Measurements from ENCODE around the gene STK33.

Gene STK33

DNA sequence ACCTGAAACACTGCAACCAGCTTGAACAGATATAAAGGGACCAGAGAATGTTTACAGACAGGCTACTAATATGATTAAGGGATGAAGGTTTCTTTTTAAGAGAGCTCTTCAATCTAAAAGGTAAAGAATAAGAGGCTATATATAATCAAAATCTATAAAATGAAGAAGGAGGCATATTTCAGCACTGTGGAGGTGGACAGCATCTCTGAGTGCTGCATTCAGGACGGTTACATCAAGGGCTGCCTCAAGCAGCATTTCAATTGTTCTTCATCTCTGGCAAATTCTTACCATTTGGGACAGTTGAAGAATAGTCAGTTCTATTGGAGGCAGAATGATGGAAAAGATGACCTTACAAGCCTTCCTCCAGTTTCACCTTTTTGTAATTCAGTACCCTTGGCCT, 190.7 kb downstream of the STK33 start:
- Histone ChIP-seq H3K4me1 (ENCODE audit: control extremely low read depth in 1 of 4, control insufficient read depth in 4 of 4, insufficient read depth in 4 of 4, low read length in 3 of 4) (no peaks in the 10 kb centered on the region), H3K4me3 (ENCODE audit: control insufficient read depth in 1 of 7, extremely low read depth in 1 of 7, insufficient read depth in 4 of 7, low read depth in 2 of 7, low read length in 6 of 7) (no peak overlapping the region), H3K9me3 (ENCODE audit: control extremely low read depth in 1 of 5, control insufficient read depth in 4 of 5, insufficient read depth in 2 of 5, low read depth in 1 of 5, low read length in 4 of 5) (peaks cover 0 to 3% (median 0%) of the 10 kb centered on the region in 5 experiments), H3K27ac (ENCODE audit: insufficient read depth in 1 of 2, low read depth in 1 of 2, low read length in 2 of 2, poor library complexity in 1 of 2, severe bottlenecking in 2 of 2) (no peak overlapping the region), H3K36me3 (ENCODE audit: control insufficient read depth in 4 of 4, insufficient read depth in 4 of 4, low read length in 3 of 4) (no peaks in the 10 kb centered on the region), H3K27me3 (replicated peaks in 2 of 5; ENCODE audit: control insufficient read depth in 4 of 5, insufficient read depth in 5 of 5, low read length in 4 of 5) (no peaks in the 10 kb centered on the region)
- DNase-seq: peak in 2 of 3 donors; percentile 8 to 25
- ChIA-PET CTCF (interaction anchor here (1.0 to 1.4 kb wide), 3 partner anchors 9 to 15 kb away, joined by 3 to 4 read pairs (median 3); no protein-coding TSS in a partner anchor), POLR2A (no interaction called here)
- 100% methylated on average over 1 of the region's 1 CpG for WGBS (ENCODE audit: insufficient coverage)

DNA sequence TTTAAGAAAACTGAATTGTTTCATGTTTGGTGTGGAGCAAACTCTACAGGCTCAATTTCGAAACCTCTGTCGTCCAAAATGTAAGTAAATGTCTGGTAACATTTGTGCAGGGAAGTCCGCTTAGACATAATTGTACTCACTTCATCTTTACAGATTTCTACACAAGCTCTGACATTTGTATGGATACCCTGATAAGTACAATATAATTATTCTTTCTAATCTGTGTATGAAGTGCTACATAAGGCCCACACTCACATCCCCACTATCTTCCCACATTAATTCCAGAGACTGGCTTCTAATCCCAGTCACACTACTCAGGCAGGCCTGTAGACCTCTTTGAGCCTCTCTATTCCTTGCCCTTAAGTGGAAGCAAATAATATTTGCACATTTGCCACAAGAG, 201.1 kb downstream of the STK33 start:
- H3K9me3 ChIP-seq (ENCODE audit: control extremely low read depth in 1 of 5, control insufficient read depth in 4 of 5, insufficient read depth in 2 of 5, low read depth in 1 of 5, low read length in 4 of 5): peaks cover 0 to 3% (median 0%) of the 10 kb centered on the region in 5 experiments
- no CpG with 5 or more reads among the region's 3 CpGs for WGBS (ENCODE audit: insufficient coverage)
- CTCF ChIA-PET: no interaction called here

DNA sequence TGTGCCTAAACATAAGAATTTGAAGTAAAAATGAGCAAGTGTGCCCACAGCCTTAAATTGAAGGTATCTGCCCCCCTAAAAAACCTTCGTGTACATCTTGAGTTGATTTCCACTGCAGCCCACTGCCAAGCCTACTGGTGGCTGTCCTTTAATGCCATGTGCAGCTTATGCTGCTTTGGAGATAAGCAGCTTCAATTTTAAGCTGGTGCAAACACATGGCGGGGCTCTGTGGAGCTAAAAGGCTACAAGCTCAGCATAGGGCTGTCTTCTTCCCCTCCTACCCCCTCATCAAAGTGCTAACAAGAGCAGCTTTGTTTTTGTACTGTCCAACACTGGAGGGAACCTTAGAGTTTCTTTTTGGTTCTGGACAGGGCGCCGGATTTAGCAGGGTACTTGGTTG, 201.9 kb downstream of the STK33 start:
- WGBS (ENCODE audit: insufficient coverage): 97% methylated on average over 4 of the region's 4 CpGs
- H3K4me1 ChIP-seq (ENCODE audit: control extremely low read depth in 1 of 4, control insufficient read depth in 4 of 4, insufficient read depth in 4 of 4, low read length in 3 of 4): peaks cover 0 to 14% (median 4%) of the 10 kb centered on the region in 4 experiments
- no peak overlapping the region for H3K4me3 ChIP-seq (ENCODE audit: control insufficient read depth in 1 of 7, extremely low read depth in 1 of 7, insufficient read depth in 4 of 7, low read depth in 2 of 7, low read length in 6 of 7)
- H3K27me3 ChIP-seq (replicated peaks in 2 of 5; ENCODE audit: control insufficient read depth in 4 of 5, insufficient read depth in 5 of 5, low read length in 4 of 5): no peaks in the 10 kb centered on the region
- DNase-seq: no peak
- peaks cover 0 to 3% (median 0%) of the 10 kb centered on the region in 5 experiments for H3K9me3 ChIP-seq (ENCODE audit: control extremely low read depth in 1 of 5, control insufficient read depth in 4 of 5, insufficient read depth in 2 of 5, low read depth in 1 of 5, low read length in 4 of 5)
- no peak overlapping the region for H3K27ac ChIP-seq (ENCODE audit: insufficient read depth in 1 of 2, low read depth in 1 of 2, low read length in 2 of 2, poor library complexity in 1 of 2, severe bottlenecking in 2 of 2)
- H3K36me3 ChIP-seq (ENCODE audit: control insufficient read depth in 4 of 4, insufficient read depth in 4 of 4, low read length in 3 of 4): peaks cover 0 to 5% (median 0%) of the 10 kb centered on the region in 4 experiments
- CTCF ChIA-PET: no interaction called here
- POLR2A ChIA-PET: interaction anchor here (0.7 kb wide), 1 partner anchor 1756 kb away, joined by 3 read pairs; no protein-coding TSS in a partner anchor

More for the DNA sequence above, 201.1 kb downstream of the STK33 start:
- peaks cover 0 to 14% (median 4%) of the 10 kb centered on the region in 4 experiments for H3K4me1 ChIP-seq (ENCODE audit: control extremely low read depth in 1 of 4, control insufficient read depth in 4 of 4, insufficient read depth in 4 of 4, low read length in 3 of 4)
- H3K4me3 ChIP-seq (ENCODE audit: control insufficient read depth in 1 of 7, extremely low read depth in 1 of 7, insufficient read depth in 4 of 7, low read depth in 2 of 7, low read length in 6 of 7): no peak overlapping the region
- no peaks in the 10 kb centered on the region for H3K27me3 ChIP-seq (replicated peaks in 2 of 5; ENCODE audit: control insufficient read depth in 4 of 5, insufficient read depth in 5 of 5, low read length in 4 of 5)
- no peak overlapping the region for H3K27ac ChIP-seq (ENCODE audit: insufficient read depth in 1 of 2, low read depth in 1 of 2, low read length in 2 of 2, poor library complexity in 1 of 2, severe bottlenecking in 2 of 2)
- DNase-seq: no peak
- peaks cover 0 to 5% (median 0%) of the 10 kb centered on the region in 4 experiments for H3K36me3 ChIP-seq (ENCODE audit: control insufficient read depth in 4 of 4, insufficient read depth in 4 of 4, low read length in 3 of 4)
- POLR2A ChIA-PET: no interaction called here

DNA sequence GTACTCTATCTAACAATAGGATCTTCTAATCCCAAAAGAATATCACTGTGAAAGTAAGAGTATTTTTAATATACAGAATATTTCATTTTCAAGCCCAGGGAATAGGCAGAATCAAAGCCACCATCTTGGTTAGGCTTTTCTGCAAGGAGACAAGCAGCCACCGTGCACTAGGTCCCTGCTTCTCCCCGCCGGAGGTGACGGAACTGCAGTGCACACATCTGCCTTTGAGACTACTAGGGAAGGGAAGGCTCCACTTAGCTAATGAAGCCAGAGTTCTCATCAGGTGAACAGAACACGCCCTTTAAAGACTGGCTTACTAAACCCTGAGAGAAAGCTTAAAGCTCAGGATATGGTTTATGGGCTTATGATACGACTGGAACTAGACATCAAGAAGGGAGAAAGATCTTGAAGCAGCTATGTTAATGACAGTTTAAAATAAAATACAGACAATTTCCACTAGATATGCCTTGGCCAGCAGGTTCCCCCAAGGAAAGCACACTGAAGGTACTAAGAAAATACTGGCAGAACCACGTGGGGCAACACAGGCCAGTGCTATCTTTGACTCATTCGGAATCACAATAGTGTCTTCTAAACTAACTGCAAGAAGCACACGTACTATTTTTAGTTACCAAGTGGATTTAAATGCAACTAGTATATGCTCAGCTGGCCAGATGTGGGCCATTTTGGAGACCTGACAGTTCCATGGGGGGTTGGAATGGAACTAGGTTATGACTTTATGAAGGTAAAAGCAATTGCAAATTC, 203.0 kb downstream of the STK33 start:
- Histone ChIP-seq H3K4me1 (ENCODE audit: control extremely low read depth in 1 of 4, control insufficient read depth in 4 of 4, insufficient read depth in 4 of 4, low read length in 3 of 4) (peaks cover 0 to 14% (median 4%) of the 10 kb centered on the region in 4 experiments), H3K36me3 (ENCODE audit: control insufficient read depth in 4 of 4, insufficient read depth in 4 of 4, low read length in 3 of 4) (peaks cover 0 to under 1% (median 0%) of the 10 kb centered on the region in 4 experiments), H3K9me3 (ENCODE audit: control extremely low read depth in 1 of 5, control insufficient read depth in 4 of 5, insufficient read depth in 2 of 5, low read depth in 1 of 5, low read length in 4 of 5) (peaks cover 0 to 3% (median 0%) of the 10 kb centered on the region in 5 experiments), H3K27me3 (replicated peaks in 2 of 5; ENCODE audit: control insufficient read depth in 4 of 5, insufficient read depth in 5 of 5, low read length in 4 of 5) (no peaks in the 10 kb centered on the region), H3K27ac (ENCODE audit: insufficient read depth in 1 of 2, low read depth in 1 of 2, low read length in 2 of 2, poor library complexity in 1 of 2, severe bottlenecking in 2 of 2) (no peak overlapping the region), H3K4me3 (ENCODE audit: control insufficient read depth in 1 of 7, extremely low read depth in 1 of 7, insufficient read depth in 4 of 7, low read depth in 2 of 7, low read length in 6 of 7) (no peak overlapping the region)
- CTCF ChIA-PET: no interaction called here
- POLR2A ChIA-PET: no interaction called here
- no peak for DNase-seq
- over 99% methylated on average over 7 of the region's 9 CpGs for WGBS (ENCODE audit: insufficient coverage)

DNA sequence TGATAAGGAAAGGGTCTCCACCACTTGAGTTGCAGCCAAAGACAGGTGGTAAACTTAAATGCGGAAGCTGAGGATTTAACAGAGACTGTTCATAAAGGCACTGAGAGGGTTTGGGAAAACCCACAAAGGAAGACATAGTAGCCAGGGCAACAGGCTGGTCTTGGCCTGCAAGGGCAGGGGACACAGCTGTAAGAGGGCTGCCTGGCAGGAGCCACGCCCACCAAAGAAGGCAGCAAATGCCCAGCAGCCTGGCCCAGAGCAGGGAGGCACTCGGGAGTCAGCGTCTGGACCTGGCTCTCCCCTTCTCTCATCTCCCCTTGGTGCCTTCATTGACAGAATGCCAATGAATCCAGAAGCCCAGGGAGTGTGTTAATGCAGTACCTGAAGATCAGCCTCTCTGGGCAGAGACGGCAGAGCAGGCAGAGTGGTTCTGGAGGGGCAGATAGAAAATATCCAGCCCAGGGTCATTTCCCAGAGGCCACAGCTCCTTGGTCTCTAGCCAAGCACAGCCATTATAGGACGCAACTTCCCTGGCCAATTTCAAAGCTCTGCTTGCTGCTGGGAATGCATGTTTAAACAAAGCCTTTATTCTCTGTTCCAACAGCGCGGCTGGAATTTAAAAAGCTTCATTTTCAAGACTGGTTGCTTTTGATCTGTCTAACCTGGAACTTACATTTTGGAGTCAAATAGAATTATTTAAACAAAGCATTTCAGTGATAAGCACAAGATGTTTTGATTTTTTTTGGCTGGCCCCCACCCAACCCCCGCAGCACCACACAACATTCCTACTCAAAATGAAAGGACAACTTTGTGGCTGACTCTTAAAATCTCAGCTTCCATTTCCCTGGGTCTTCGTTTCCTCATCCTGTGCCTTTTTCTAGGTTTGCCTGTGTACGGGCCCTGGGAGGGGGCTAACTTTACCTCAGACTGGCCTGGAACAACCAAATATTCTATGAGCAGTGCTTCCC, 204.7 kb downstream of the STK33 start:
- POLR2A ChIA-PET: no interaction called here
- WGBS (ENCODE audit: insufficient coverage): 83% methylated on average over 8 of the region's 11 CpGs
- Histone ChIP-seq H3K4me1 (ENCODE audit: control extremely low read depth in 1 of 4, control insufficient read depth in 4 of 4, insufficient read depth in 4 of 4, low read length in 3 of 4) (peaks cover 0 to 14% (median 4%) of the 10 kb centered on the region in 4 experiments), H3K36me3 (ENCODE audit: control insufficient read depth in 4 of 4, insufficient read depth in 4 of 4, low read length in 3 of 4) (no peaks in the 10 kb centered on the region), H3K27me3 (replicated peaks in 2 of 5; ENCODE audit: control insufficient read depth in 4 of 5, insufficient read depth in 5 of 5, low read length in 4 of 5) (no peaks in the 10 kb centered on the region), H3K27ac (ENCODE audit: insufficient read depth in 1 of 2, low read depth in 1 of 2, low read length in 2 of 2, poor library complexity in 1 of 2, severe bottlenecking in 2 of 2) (no peak overlapping the region), H3K9me3 (ENCODE audit: control extremely low read depth in 1 of 5, control insufficient read depth in 4 of 5, insufficient read depth in 2 of 5, low read depth in 1 of 5, low read length in 4 of 5) (no peaks in the 10 kb centered on the region), H3K4me3 (ENCODE audit: control insufficient read depth in 1 of 7, extremely low read depth in 1 of 7, insufficient read depth in 4 of 7, low read depth in 2 of 7, low read length in 6 of 7) (peak overlapping the region in 1 of 7 experiments; percentile 14)
- DNase-seq: peak; percentile 1 to 64 (median 56)
- CTCF ChIA-PET: interaction anchor here (1.2 kb wide), 1 partner anchor 27 kb away, joined by 3 read pairs; no protein-coding TSS in a partner anchor

DNA sequence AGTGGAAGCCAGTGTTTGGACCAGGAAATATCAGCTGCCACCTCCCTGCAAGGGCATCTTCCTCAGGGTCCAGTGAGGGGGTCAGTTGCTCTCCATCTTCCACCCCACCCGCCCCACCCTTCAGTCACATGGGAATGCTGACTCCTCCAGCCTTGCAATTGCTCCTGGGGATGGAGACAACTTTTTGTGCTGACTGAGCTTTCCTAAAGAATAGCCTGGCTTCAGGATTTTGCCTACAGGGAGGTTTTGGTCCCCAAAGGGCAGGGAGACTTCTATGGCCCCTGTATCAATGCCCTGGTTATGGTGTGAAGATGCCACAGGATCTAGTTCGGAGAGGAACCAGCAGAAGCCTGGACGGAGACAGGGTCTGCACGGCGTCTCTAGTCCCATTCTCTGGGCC, 206.3 kb downstream of the STK33 start:
- H3K27ac ChIP-seq (ENCODE audit: insufficient read depth in 1 of 2, low read depth in 1 of 2, low read length in 2 of 2, poor library complexity in 1 of 2, severe bottlenecking in 2 of 2): no peak overlapping the region
- no peaks in the 10 kb centered on the region for H3K27me3 ChIP-seq (replicated peaks in 2 of 5; ENCODE audit: control insufficient read depth in 4 of 5, insufficient read depth in 5 of 5, low read length in 4 of 5)
- DNase-seq: no peak
- ChIA-PET POLR2A (interaction anchor here (0.6 kb wide), 1 partner anchor 225 kb away, joined by 7 read pairs; no protein-coding TSS in a partner anchor), CTCF (no interaction called here)
- no peaks in the 10 kb centered on the region for H3K9me3 ChIP-seq (ENCODE audit: control extremely low read depth in 1 of 5, control insufficient read depth in 4 of 5, insufficient read depth in 2 of 5, low read depth in 1 of 5, low read length in 4 of 5)
- no peak overlapping the region for H3K4me3 ChIP-seq (ENCODE audit: control insufficient read depth in 1 of 7, extremely low read depth in 1 of 7, insufficient read depth in 4 of 7, low read depth in 2 of 7, low read length in 6 of 7)
- no peaks in the 10 kb centered on the region for H3K36me3 ChIP-seq (ENCODE audit: control insufficient read depth in 4 of 4, insufficient read depth in 4 of 4, low read length in 3 of 4)
- peaks cover 0 to 14% (median 5%) of the 10 kb centered on the region in 4 experiments for H3K4me1 ChIP-seq (ENCODE audit: control extremely low read depth in 1 of 4, control insufficient read depth in 4 of 4, insufficient read depth in 4 of 4, low read length in 3 of 4)
- 96% methylated on average over 4 of the region's 5 CpGs for WGBS (ENCODE audit: insufficient coverage)

Measured in common myeloid progenitor, CD34-positive (primary cell).